ENCODE results near the gene PPM1D. TPM values are rescaled to one million over a fixed set of nuclear protein-coding genes. Genes with fewer than 3 reads are reported as not detected.
A peak's percentile ranks its signal among the peaks of the same experiment; 100 is the strongest.

PPM1D gene
- total RNA-seq, 2 experiments from 2014 or later: 18.1 to 18.3 TPM

- Mint-ChIP-seq H3K4me1 (ENCODE audit: low read depth) (no peaks in the 10 kb centered on the region), H3K27ac (no peak overlapping the region), H3K27me3 (no peaks in the 10 kb centered on the region), H3K36me3 (ENCODE audit: low read depth) (no peaks in the 10 kb centered on the region), H3K9me3 (no peaks in the 10 kb centered on the region), H3K4me3 (peak overlapping the region; percentile 80)
- no peaks in the 10 kb centered on the region for H3K36me3 ChIP-seq (ENCODE audit: insufficient read depth, low read length)
- ATAC-seq (ENCODE audit: poor library complexity) (peak; percentile 39), DNase-seq (peak in 4 of 14 experiments; percentile 3 to 36 (median 26))
- ChIA-PET POLR2A (interaction anchor here (0.7 to 0.8 kb wide), 2 partner anchors 23 to 53 kb away, joined by 3 to 5 read pairs; partner anchors contain the start of gene PPM1D), CTCF (interaction anchor here (1.1 to 2.2 kb wide), 2 partner anchors 61 to 63 kb away, joined by 5 to 7 read pairs; no protein-coding TSS in a partner anchor)
- intact Hi-C loops (cut with DNase I, micrococcal nuclease): no loop called here
- no peaks in the 10 kb centered on the region for H3K9me3 ChIP-seq (ENCODE audit: control insufficient read depth in 1 of 2, insufficient read depth in 1 of 2, low read length in 2 of 2)
- H3K27me3 ChIP-seq (ENCODE audit: control insufficient read depth in 1 of 2, insufficient read depth in 2 of 2, low read length in 2 of 2): no peaks in the 10 kb centered on the region
- H3K4me1 ChIP-seq (ENCODE audit: insufficient read depth, low read length): peaks cover 2% of the 10 kb centered on the region
- no peak overlapping the region for H3K27ac ChIP-seq (ENCODE audit: low read depth in 1 of 2, low read length in 2 of 2)
- H3K4me3 ChIP-seq (ENCODE audit: low read length): peak overlapping the region; percentile 35
- peak; percentile 26 for TF ChIP-seq CTCF (IDR thresholded peaks at IDR 0.05)
Measured at GRCh38 chr17:60577147-60577915, 22.7 kb upstream of the PPM1D start.

- Mint-ChIP-seq H3K4me1 (ENCODE audit: low read depth) (no peaks in the 10 kb centered on the region), H3K27ac (no peak overlapping the region), H3K9me3 (no peaks in the 10 kb centered on the region), H3K36me3 (ENCODE audit: low read depth) (no peaks in the 10 kb centered on the region), H3K27me3 (no peaks in the 10 kb centered on the region), H3K4me3 (no peak overlapping the region)
- H3K4me3 ChIP-seq (ENCODE audit: low read length): no peak overlapping the region
- H3K27ac ChIP-seq (ENCODE audit: low read depth in 1 of 2, low read length in 2 of 2): no peak overlapping the region
- DNase-seq (no peak), ATAC-seq (ENCODE audit: poor library complexity) (no peak)
- TF ChIP-seq CTCF (IDR thresholded peaks at IDR 0.05): no peak
- ChIA-PET POLR2A (interaction anchor here (0.6 kb wide), 1 partner anchor 14 kb away, joined by 3 read pairs; no protein-coding TSS in a partner anchor), CTCF (no interaction called here)
- no peaks in the 10 kb centered on the region for H3K36me3 ChIP-seq (ENCODE audit: insufficient read depth, low read length)
- intact Hi-C loops (cut with DNase I, micrococcal nuclease): no loop called here
- H3K27me3 ChIP-seq (ENCODE audit: control insufficient read depth in 1 of 2, insufficient read depth in 2 of 2, low read length in 2 of 2): no peaks in the 10 kb centered on the region
- H3K4me1 ChIP-seq (ENCODE audit: insufficient read depth, low read length): peaks cover 2% of the 10 kb centered on the region
- no peaks in the 10 kb centered on the region for H3K9me3 ChIP-seq (ENCODE audit: control insufficient read depth in 1 of 2, insufficient read depth in 1 of 2, low read length in 2 of 2)
Measured at GRCh38 chr17:60579090-60579489, 20.9 kb upstream of the PPM1D start.

GRCh38 chr17:60579551-60579950 lies 20.4 kb upstream of the PPM1D start:
- no peak for ATAC-seq (ENCODE audit: poor library complexity)
- no peak overlapping the region for H3K27ac Mint-ChIP-seq
- H3K27me3 ChIP-seq (ENCODE audit: control insufficient read depth in 1 of 2, insufficient read depth in 2 of 2, low read length in 2 of 2): no peaks in the 10 kb centered on the region
- H3K9me3 Mint-ChIP-seq: no peaks in the 10 kb centered on the region
- no peak for TF ChIP-seq CTCF (IDR thresholded peaks at IDR 0.05)
- intact Hi-C loops (cut with DNase I, micrococcal nuclease): no loop called here
- no peaks in the 10 kb centered on the region for H3K36me3 Mint-ChIP-seq (ENCODE audit: low read depth)
- no peak overlapping the region for H3K4me3 Mint-ChIP-seq
- no peaks in the 10 kb centered on the region for H3K27me3 Mint-ChIP-seq
- no peaks in the 10 kb centered on the region for H3K9me3 ChIP-seq (ENCODE audit: control insufficient read depth in 1 of 2, insufficient read depth in 1 of 2, low read length in 2 of 2)
- ChIA-PET POLR2A (no interaction called here), CTCF (no interaction called here)
- no peak overlapping the region for H3K4me3 ChIP-seq (ENCODE audit: low read length)
- no peaks in the 10 kb centered on the region for H3K36me3 ChIP-seq (ENCODE audit: insufficient read depth, low read length)
- no peak overlapping the region for H3K27ac ChIP-seq (ENCODE audit: low read depth in 1 of 2, low read length in 2 of 2)
- peaks cover 2% of the 10 kb centered on the region for H3K4me1 ChIP-seq (ENCODE audit: insufficient read depth, low read length)
- H3K4me1 Mint-ChIP-seq (ENCODE audit: low read depth): no peaks in the 10 kb centered on the region
- DNase-seq: no peak
